Breast epithelium (tissue), 4 donors: ENCODE measurements around the gene PLEKHS1. TPM values are rescaled to one million over a fixed set of nuclear protein-coding genes. Genes with fewer than 3 reads are reported as not detected.
"Not testable (repeated sequence)": the region's sequence is repeated elsewhere in the genome, so short reads cannot be mapped to it uniquely, and the experiment has no call there.

Experiments
- DNase-seq, 2 donors: peaks; one replicate each; pipeline ENCODE4 v3.0.0-alpha.2; 2019; ENCODE audit warnings: low spot score in 2 of 2
- H3K27ac ChIP-seq, 2 donors: fragments of 200-600 bp; sonication (generic) in 1 of 2; one replicate each; pipeline ENCODE4 v1.5.1; 2016 to 2019; ENCODE audit warnings: mild to moderate bottlenecking in 1 of 2
- H3K27me3 ChIP-seq, 2 donors: fragments of 200-600 bp; sonication (generic) in 1 of 2; one replicate each; pipeline versions ENCODE4 v1.5.1 to v1.6.0; 2017 to 2019; ENCODE audit warnings: control low read depth in 1 of 2, mild to moderate bottlenecking in 1 of 2
- H3K36me3 ChIP-seq: fragments of 200-600 bp; one replicate; pipeline ENCODE4 v1.5.1; 2019
- H3K4me1 ChIP-seq, 2 donors: fragments of 200-600 bp; sonication (generic); one replicate each; pipeline ENCODE4 v1.5.1; 2016 to 2019; ENCODE audit warnings: control low read depth in 1 of 2
- H3K4me3 ChIP-seq, 3 donors: fragments of 200-600 bp; sonication (generic); 1 replicate in 2 of 3; 2 replicates in 1 of 3; pipeline ENCODE4 v1.5.1; 2016 to 2019; ENCODE audit warnings: mild to moderate bottlenecking in 3 of 3, moderate library complexity in 2 of 3
- H3K9me3 ChIP-seq, 2 donors: fragments of 200-600 bp; sonication (generic) in 1 of 2; one replicate each; pipeline ENCODE4 v1.5.1; 2016 to 2019; ENCODE audit warnings: control low read depth in 1 of 2
- POLR2A ChIP-seq: fragments of 450-650 bp; IDR thresholded peaks from one replicate; pipeline ENCODE4 v1.6.1; 2016; ENCODE audit warnings: antibody characterized with exemption, mild to moderate bottlenecking, moderate library complexity
- POLR2AphosphoS5 ChIP-seq, 3 donors: sonication (generic); formaldehyde crosslinking; IDR thresholded peaks; one replicate each; pipeline ENCODE4 v1.6.1; 2017; ENCODE audit warnings: antibody characterized with exemption in 3 of 3
- intact Hi-C: fragments of 100-400 bp; cut with DNase I; formaldehyde crosslinking; loops from one replicate; pipeline ENCODE4 v1.15.1; 2023; ENCODE audit warnings: low total_unique reads
- total RNA-seq, 3 donors: library from RNA; depleted of rRNA; stranded (reverse); fragments of >200 nt; gene quantifications; one replicate each; pipeline ENCODE4 v1.1.0, GENCODE V29; 2016
- TF ChIP-seq, protein P1 (sequence below), 3 donors: fragments of 450-650 bp; IDR thresholded peaks; one replicate each; pipeline ENCODE4 v1.5.1; 2016 to 2017; ENCODE audit warnings: antibody characterized with exemption in 3 of 3, mild to moderate bottlenecking in 3 of 3, moderate library complexity in 3 of 3

Gene PLEKHS1
- total RNA-seq, 3 donors from 2014 or later: 23.6 to 30.0 TPM; not detected in 1

DNA sequence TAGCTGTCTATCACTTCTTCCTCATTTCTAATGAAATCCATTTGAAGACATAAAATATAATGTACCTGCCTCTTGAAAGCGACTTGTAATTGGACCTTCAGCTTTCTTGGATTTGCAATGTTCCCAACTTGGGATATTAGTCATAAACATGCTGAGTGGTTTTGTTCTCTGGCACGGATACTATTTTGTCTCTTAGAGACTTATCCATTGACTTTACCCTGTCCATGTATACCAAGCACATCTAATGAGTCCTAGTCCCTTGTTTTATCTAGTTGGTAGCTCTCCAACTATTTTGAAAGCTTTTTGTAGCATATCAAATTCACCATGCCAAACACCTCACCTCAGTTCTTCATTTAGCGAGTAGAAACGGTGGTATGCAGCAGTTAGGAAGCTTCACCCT lies 18.9 kb downstream of the PLEKHS1 start:
- TF ChIP-seq, protein P1, sequence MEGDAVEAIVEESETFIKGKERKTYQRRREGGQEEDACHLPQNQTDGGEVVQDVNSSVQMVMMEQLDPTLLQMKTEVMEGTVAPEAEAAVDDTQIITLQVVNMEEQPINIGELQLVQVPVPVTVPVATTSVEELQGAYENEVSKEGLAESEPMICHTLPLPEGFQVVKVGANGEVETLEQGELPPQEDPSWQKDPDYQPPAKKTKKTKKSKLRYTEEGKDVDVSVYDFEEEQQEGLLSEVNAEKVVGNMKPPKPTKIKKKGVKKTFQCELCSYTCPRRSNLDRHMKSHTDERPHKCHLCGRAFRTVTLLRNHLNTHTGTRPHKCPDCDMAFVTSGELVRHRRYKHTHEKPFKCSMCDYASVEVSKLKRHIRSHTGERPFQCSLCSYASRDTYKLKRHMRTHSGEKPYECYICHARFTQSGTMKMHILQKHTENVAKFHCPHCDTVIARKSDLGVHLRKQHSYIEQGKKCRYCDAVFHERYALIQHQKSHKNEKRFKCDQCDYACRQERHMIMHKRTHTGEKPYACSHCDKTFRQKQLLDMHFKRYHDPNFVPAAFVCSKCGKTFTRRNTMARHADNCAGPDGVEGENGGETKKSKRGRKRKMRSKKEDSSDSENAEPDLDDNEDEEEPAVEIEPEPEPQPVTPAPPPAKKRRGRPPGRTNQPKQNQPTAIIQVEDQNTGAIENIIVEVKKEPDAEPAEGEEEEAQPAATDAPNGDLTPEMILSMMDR (IDR thresholded peaks at IDR 0.05): no peak
- TF ChIP-seq POLR2AphosphoS5 (IDR thresholded peaks at IDR 0.05) (no peak), POLR2A (no peak)
- DNase-seq: no peak
- H3K4me3 ChIP-seq: no peak overlapping the region
- intact Hi-C loops: no loop called here
- H3K4me1 ChIP-seq: no peaks in the 10 kb centered on the region
- no peaks in the 10 kb centered on the region for H3K36me3 ChIP-seq
- H3K27ac ChIP-seq: no peak overlapping the region
- H3K27me3 ChIP-seq: no peaks in the 10 kb centered on the region
- H3K9me3 ChIP-seq: no peaks in the 10 kb centered on the region

DNA sequence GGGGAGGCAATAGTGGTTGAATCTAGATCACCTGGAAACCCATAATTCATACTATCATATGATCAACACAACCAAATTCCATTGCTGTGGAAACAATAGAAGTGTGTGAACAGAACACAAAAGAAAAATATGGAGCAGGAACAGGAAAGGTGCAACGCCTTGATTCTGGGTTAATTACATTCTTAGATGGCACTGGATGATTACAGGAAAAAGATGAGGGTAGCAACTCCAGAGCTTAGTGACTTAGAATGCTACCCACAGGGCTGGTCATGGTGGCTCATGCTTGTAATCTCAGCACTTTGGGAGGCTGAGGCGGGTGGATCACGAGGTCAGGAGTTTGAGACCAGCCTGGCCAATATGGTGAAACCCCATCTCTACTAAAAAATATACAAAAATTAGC lies 19.6 kb downstream of the PLEKHS1 start:
- H3K27me3 ChIP-seq, intact Hi-C loops, H3K4me3 ChIP-seq, H3K27ac ChIP-seq, H3K36me3 ChIP-seq, H3K4me1 ChIP-seq, H3K9me3 ChIP-seq, DNase-seq: not testable (repeated sequence)

DNA sequence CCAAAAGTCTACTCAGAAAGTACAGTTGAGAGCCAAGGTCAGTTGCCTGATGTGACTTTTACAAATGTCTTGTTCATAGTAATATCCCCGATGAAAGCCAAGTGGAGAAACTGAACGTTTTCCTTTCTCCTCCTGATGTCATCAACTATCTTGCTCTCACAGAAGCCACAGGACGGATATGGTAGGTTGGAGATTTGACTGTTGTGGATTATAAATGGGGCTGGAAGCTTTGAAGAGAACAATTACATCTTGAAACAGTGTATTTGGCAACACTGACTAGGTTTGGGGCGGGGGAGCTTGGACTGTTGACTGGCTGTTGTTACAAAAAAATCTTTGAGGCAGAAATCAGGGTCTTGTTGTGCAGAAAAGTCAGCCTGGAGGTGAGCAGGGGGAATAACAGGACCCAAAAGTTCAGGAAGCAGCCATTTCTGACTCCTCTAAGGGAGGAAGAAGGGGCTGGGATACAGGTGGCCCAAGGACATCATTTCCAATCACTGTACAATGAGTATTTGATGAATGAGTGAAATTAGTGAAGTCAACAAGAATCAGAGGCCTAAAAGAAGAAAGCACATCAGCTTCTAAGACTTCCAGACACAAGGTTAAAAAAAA lies 24.3 kb downstream of the PLEKHS1 start:
- H3K9me3 ChIP-seq: no peaks in the 10 kb centered on the region
- H3K27me3 ChIP-seq: no peaks in the 10 kb centered on the region
- intact Hi-C loops: no loop called here
- H3K4me1 ChIP-seq: no peaks in the 10 kb centered on the region
- TF ChIP-seq POLR2AphosphoS5 (IDR thresholded peaks at IDR 0.05): no peak
- no peak for TF ChIP-seq POLR2A
- TF ChIP-seq, protein P1 (IDR thresholded peaks at IDR 0.05): no peak
- H3K36me3 ChIP-seq: no peaks in the 10 kb centered on the region
- DNase-seq: no peak
- no peak overlapping the region for H3K4me3 ChIP-seq
- no peak overlapping the region for H3K27ac ChIP-seq

DNA sequence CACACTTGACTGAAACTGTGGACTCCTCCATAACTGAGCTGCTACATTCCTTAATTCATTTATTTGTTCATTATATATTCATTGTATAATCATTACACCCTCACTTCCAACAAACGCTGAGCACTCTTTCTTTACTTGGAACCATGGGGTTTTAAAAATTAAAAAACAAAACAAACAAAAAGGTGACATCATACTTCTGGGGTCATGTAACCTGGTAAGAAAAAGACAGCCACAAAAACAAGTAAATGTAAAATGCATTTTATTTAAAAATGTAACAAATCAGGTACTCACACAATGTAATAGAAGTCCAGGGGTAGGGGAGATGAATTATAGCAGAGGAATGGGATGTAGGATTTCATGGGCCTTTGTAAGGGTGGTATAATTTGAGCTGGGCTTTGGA lies 25.1 kb downstream of the PLEKHS1 start:
- DNase-seq: no peak
- Histone ChIP-seq H3K36me3 (no peaks in the 10 kb centered on the region), H3K27me3 (no peaks in the 10 kb centered on the region), H3K27ac (no peak overlapping the region), H3K4me1 (no peaks in the 10 kb centered on the region), H3K4me3 (no peak overlapping the region), H3K9me3 (no peaks in the 10 kb centered on the region)
- intact Hi-C loops: no loop called here
- no peak for TF ChIP-seq POLR2A
- TF ChIP-seq, protein P1 (IDR thresholded peaks at IDR 0.05): no peak
- TF ChIP-seq POLR2AphosphoS5 (IDR thresholded peaks at IDR 0.05): no peak

DNA sequence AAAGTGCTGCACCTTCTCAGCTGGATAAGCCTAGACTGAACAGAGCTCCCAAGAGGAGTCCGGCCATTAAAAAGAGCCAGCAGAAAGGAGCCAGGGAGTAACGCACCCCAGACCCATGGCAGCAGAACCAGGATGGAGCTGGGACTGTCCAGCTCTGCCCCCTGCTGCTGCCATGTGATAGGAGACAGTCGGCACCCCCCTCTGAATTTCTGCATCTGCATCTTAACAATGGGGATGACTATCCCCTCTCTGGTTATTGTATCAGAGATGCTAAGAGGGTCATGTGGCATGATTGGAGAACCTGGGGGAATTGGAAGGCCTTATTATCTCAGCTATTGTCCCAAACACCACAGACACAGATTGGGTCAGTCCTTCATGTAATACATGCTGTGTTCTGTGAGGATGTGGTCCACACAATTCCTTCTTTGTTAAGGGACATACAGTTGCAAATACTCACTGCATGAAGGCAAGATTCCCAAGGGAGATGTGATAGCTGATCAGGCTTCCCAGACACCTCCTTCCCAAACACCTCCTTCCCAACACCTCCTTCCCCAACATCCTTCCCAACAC lies 29.3 kb downstream of the PLEKHS1 start:
- H3K4me3 ChIP-seq: no peak overlapping the region
- no peak overlapping the region for H3K27ac ChIP-seq
- no peaks in the 10 kb centered on the region for H3K9me3 ChIP-seq
- no peak for TF ChIP-seq POLR2AphosphoS5 (IDR thresholded peaks at IDR 0.05)
- TF ChIP-seq, protein P1 (IDR thresholded peaks at IDR 0.05): no peak
- TF ChIP-seq POLR2A: no peak
- H3K4me1 ChIP-seq: no peaks in the 10 kb centered on the region
- H3K27me3 ChIP-seq: no peaks in the 10 kb centered on the region
- intact Hi-C loops: no loop called here
- no peak for DNase-seq
- no peaks in the 10 kb centered on the region for H3K36me3 ChIP-seq
